ENCODE measurements around the gene NR5A2. TPM values are rescaled to one million over a fixed set of nuclear protein-coding genes. Genes with fewer than 3 reads are reported as not detected.

The NR5A2 gene
- total and polyA plus RNA-seq, 2 donors from 2014 or later = 0.13 to 6.3 TPM

DNA sequence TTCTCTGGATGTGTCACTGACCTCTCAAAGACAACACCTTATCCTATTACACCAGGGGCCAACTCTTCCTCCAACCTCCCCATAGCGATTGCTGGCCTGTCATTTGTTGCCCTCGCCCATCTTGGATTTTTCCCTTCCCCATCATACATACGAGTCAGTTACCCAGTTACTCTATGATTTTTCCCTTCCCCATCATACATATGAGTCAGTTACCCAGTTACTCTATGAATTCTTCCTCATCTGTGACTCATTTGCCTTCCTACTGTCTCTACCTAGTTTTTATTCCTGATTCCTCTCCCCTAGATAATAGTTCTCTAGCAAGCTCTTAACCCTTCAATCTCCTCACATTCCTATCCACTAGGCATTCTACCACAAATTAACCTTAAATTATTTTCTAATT, 178.8 kb downstream of the NR5A2 start:
- H3K4me1 ChIP-seq (ENCODE audit: control insufficient read depth in 2 of 3, insufficient read depth in 2 of 3, low read depth in 1 of 3, low read length in 3 of 3) = no peaks in the 10 kb centered on the region
- TF ChIP-seq CTCF (IDR thresholded peaks at IDR 0.05; ENCODE audit: borderline replicate concordance, extremely low read depth, insufficient read depth) = no peak
- H3K4me3 ChIP-seq (ENCODE audit: low read length in 3 of 3) = no peak overlapping the region
- DNase-seq = no peak
- no peak overlapping the region for H3K27ac ChIP-seq (ENCODE audit: low read depth in 2 of 2, low read length in 2 of 2)
- H3K9ac ChIP-seq (ENCODE audit: low read length in 3 of 3) = no peak overlapping the region
- no peaks in the 10 kb centered on the region for H3K27me3 ChIP-seq (ENCODE audit: control insufficient read depth, insufficient read depth, low read length)
- no peaks in the 10 kb centered on the region for H3K9me3 ChIP-seq (ENCODE audit: control insufficient read depth in 2 of 3, insufficient read depth in 1 of 3, low read length in 3 of 3)
- no peaks in the 10 kb centered on the region for H3K36me3 ChIP-seq (ENCODE audit: control insufficient read depth in 2 of 3, insufficient read depth in 3 of 3, low read length in 3 of 3)
- intact Hi-C loops (cut with DNase I) = no loop called here
- no peak for FAIRE-seq

DNA sequence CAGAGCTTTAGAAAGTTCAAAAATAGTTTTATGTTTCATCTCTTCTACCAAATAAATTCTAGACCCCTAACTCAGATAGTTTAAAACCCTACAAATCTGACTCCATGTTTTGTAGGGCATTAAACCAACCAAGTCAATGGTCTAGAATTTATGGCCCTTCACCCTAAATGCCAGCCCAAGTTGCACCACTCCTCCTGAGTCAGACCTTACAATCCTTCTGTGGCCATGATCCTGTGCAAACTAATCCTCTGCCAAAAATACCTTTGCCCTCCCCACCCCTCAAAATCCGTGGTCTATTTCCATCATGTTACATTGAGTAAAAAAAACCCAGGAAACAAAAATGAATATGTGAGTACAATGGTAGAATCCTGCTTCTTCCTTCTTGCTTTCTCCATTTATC, 179.3 kb downstream of the NR5A2 start:
- Histone ChIP-seq H3K4me3 (ENCODE audit: low read length in 3 of 3) (no peak overlapping the region), H3K9me3 (ENCODE audit: control insufficient read depth in 2 of 3, insufficient read depth in 1 of 3, low read length in 3 of 3) (no peaks in the 10 kb centered on the region), H3K4me1 (ENCODE audit: control insufficient read depth in 2 of 3, insufficient read depth in 2 of 3, low read depth in 1 of 3, low read length in 3 of 3) (no peaks in the 10 kb centered on the region), H3K27ac (ENCODE audit: low read depth in 2 of 2, low read length in 2 of 2) (no peak overlapping the region), H3K27me3 (ENCODE audit: control insufficient read depth, insufficient read depth, low read length) (no peaks in the 10 kb centered on the region), H3K9ac (ENCODE audit: low read length in 3 of 3) (no peak overlapping the region), H3K36me3 (ENCODE audit: control insufficient read depth in 2 of 3, insufficient read depth in 3 of 3, low read length in 3 of 3) (no peaks in the 10 kb centered on the region)
- no peak for TF ChIP-seq CTCF (IDR thresholded peaks at IDR 0.05; ENCODE audit: borderline replicate concordance, extremely low read depth, insufficient read depth)
- intact Hi-C loops (cut with DNase I) = no loop called here
- DNase-seq = no peak
- no peak for FAIRE-seq

DNA sequence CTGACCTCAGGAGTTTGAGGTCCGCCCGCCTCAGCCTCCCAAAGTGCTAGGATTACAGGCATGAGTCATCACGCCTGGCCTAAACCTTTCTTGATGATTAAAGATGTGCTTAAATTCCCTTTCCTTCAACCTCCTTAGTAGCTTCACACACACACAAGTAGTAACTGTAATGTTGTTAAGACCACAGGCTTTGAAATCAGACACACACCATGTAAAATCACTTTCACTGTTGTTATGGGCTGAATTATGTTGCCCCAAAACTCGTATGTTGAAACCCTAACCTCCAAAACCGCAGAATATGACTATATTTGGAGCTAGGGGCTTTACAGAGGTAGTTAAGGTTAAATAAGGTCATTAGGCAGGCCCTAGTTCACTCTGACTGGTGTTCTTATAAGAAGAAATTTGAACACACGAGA, 180.2 kb downstream of the NR5A2 start:
- no peaks in the 10 kb centered on the region for H3K9me3 ChIP-seq (ENCODE audit: control insufficient read depth in 2 of 3, insufficient read depth in 1 of 3, low read length in 3 of 3)
- H3K4me3 ChIP-seq (ENCODE audit: low read length in 3 of 3) = no peak overlapping the region
- no peak overlapping the region for H3K27ac ChIP-seq (ENCODE audit: low read depth in 2 of 2, low read length in 2 of 2)
- FAIRE-seq = no peak
- intact Hi-C loops (cut with DNase I) = no loop called here
- H3K27me3 ChIP-seq (ENCODE audit: control insufficient read depth, insufficient read depth, low read length) = no peaks in the 10 kb centered on the region
- no peaks in the 10 kb centered on the region for H3K36me3 ChIP-seq (ENCODE audit: control insufficient read depth in 2 of 3, insufficient read depth in 3 of 3, low read length in 3 of 3)
- no peak for TF ChIP-seq CTCF (IDR thresholded peaks at IDR 0.05; ENCODE audit: borderline replicate concordance, extremely low read depth, insufficient read depth)
- H3K4me1 ChIP-seq (ENCODE audit: control insufficient read depth in 2 of 3, insufficient read depth in 2 of 3, low read depth in 1 of 3, low read length in 3 of 3) = no peaks in the 10 kb centered on the region
- H3K9ac ChIP-seq (ENCODE audit: low read length in 3 of 3) = no peak overlapping the region
- no peak for DNase-seq

GRCh38 chr1:200211157-200211556, 183.6 kb downstream of the NR5A2 start:
- no peaks in the 10 kb centered on the region for H3K36me3 ChIP-seq (ENCODE audit: control insufficient read depth in 2 of 3, insufficient read depth in 3 of 3, low read length in 3 of 3)
- intact Hi-C loops (cut with DNase I) = no loop called here
- no peak for DNase-seq

More at GRCh38 chr1:200211157-200211556, 183.6 kb downstream of the NR5A2 start:
- Histone ChIP-seq H3K9me3 (ENCODE audit: control insufficient read depth in 2 of 3, insufficient read depth in 1 of 3, low read length in 3 of 3) (peaks cover 0 to 3% (median 0%) of the 10 kb centered on the region in 3 donors), H3K4me3 (ENCODE audit: low read length in 3 of 3) (no peak overlapping the region), H3K27me3 (ENCODE audit: control insufficient read depth, insufficient read depth, low read length) (no peaks in the 10 kb centered on the region), H3K4me1 (ENCODE audit: control insufficient read depth in 2 of 3, insufficient read depth in 2 of 3, low read depth in 1 of 3, low read length in 3 of 3) (no peaks in the 10 kb centered on the region), H3K9ac (ENCODE audit: low read length in 3 of 3) (no peak overlapping the region), H3K27ac (ENCODE audit: low read depth in 2 of 2, low read length in 2 of 2) (no peak overlapping the region)
- no peak for TF ChIP-seq CTCF (IDR thresholded peaks at IDR 0.05; ENCODE audit: borderline replicate concordance, extremely low read depth, insufficient read depth)
- FAIRE-seq = no peak
